GM12874 (cell line): ENCODE data around the gene SUV39H2.

Source experiments
- TF ChIP-seq, protein P1 (sequence below): IDR thresholded peaks from 2 replicates; pipeline ENCODE4 v1.5.1; 2011; ENCODE audit warnings: low read depth, mild to moderate bottlenecking, control low read depth, low read length, moderate library complexity; ENCODE audit not compliant: insufficient read depth

SUV39H2 gene

DNA sequence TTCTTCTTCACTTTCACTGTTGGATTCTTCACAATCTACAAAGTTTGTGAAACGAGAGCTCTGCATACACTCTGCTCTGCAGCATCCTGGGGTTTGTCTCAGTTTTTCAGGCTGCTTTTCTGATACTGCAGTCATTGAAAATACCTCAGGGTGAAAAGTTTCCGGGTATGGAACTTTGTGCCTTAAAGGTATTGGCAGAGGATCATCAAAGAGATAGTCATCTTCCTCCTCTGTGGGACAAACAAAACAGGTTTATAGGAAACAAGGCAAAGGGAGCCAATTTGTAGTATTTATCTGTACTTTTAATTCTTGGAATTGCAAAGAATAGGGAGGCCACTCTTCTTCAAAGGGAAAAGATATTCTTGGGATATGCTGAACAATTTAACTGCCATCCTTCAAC is 30.4 kb downstream of the SUV39H2 start:
- TF ChIP-seq, protein P1, sequence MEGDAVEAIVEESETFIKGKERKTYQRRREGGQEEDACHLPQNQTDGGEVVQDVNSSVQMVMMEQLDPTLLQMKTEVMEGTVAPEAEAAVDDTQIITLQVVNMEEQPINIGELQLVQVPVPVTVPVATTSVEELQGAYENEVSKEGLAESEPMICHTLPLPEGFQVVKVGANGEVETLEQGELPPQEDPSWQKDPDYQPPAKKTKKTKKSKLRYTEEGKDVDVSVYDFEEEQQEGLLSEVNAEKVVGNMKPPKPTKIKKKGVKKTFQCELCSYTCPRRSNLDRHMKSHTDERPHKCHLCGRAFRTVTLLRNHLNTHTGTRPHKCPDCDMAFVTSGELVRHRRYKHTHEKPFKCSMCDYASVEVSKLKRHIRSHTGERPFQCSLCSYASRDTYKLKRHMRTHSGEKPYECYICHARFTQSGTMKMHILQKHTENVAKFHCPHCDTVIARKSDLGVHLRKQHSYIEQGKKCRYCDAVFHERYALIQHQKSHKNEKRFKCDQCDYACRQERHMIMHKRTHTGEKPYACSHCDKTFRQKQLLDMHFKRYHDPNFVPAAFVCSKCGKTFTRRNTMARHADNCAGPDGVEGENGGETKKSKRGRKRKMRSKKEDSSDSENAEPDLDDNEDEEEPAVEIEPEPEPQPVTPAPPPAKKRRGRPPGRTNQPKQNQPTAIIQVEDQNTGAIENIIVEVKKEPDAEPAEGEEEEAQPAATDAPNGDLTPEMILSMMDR: no peak

DNA sequence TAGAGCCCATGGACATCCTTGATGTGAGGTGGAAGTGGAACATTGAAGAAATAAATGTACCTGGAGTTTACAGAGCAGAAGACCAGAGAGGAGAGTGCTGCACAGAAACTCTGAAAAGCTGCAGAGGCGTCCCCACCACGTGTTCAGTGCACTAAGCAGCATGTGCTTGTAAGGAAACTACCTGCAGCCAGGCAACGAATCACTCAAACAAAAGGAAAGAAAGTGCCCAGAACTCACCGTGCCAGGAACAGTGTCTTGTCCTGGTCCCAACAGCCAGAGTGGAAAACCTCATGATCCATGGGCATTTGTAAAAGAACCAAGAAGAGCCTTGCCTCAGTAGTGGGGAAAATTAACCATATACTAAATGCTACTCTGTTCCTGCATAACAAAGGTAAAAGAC is 32.3 kb downstream of the SUV39H2 start:
- TF ChIP-seq, protein P1: no peak

DNA sequence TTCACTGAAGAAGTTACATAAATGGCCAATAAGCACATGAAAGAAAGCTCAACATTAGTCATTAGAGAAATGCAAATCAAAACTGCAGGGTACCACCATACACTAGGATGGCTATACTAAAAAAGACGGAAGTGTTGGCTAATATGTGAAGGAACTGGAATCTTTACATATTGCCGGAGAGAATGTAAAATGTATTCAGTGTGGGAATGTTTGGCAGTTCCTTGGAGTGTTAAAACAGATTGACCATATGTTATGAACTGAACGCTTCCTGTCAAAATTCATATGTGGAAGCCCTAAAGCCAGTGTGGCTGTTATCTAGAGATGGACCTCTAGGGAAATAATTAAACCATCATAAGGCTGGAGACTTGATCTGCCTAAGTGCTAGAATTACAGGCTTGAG is 33.1 kb downstream of the SUV39H2 start:
- TF ChIP-seq, protein P1: no peak

DNA sequence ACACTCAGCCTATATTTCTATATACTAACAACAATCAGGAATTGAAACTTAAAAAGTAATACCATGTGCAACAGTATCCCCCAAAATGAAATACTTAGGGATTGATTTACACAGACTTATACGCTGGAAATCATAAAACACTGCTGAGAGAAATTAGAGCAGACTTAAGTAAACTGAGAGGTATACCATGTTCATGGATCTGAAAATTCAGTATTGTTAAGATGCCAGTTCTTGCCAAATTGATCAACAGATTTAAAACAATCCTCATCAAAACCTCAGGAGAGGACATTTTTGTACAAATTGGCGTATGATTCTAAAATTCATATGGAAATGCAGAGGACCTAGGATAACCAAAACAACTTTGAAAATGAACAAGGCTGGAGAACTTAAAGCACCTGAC is 37.9 kb downstream of the SUV39H2 start:
- TF ChIP-seq, protein P1: no peak

DNA sequence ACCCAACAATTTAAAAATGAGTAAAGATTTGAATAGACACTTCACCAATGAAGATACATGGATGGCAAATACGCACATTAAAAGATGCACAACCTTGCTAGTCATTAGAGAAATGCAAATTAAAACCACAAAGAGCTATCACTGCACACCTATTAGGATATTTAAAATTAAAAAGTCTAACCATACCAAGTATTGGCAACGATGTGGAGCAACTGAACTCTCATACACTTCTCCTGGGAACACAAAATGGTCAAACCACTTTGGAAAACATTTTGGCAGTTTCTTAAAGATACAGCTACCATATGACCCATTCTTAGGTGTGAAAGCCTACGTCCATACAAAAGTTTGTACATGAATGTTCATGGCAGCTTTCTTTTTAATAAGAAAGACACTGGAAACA is 39.2 kb downstream of the SUV39H2 start:
- TF ChIP-seq, protein P1: no peak

DNA sequence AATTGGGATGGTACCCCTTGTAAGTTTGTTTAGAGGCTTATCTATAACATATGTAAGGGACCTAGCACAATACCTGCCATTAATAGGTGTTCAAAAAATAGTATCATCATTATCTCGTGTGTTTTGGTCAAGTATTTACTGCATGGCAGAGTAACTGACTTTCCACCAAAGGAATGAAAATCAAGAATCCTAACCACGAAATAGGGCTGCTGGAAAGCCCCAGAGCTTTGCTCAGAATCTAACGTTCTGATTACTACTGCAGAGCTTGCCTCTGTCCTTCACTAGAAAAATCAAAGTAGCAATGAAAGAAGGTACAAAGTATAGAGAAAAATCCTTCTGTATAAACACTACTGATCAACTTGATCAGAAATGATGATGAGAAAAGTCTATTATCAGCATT is 40.3 kb downstream of the SUV39H2 start:
- TF ChIP-seq, protein P1: no peak

DNA sequence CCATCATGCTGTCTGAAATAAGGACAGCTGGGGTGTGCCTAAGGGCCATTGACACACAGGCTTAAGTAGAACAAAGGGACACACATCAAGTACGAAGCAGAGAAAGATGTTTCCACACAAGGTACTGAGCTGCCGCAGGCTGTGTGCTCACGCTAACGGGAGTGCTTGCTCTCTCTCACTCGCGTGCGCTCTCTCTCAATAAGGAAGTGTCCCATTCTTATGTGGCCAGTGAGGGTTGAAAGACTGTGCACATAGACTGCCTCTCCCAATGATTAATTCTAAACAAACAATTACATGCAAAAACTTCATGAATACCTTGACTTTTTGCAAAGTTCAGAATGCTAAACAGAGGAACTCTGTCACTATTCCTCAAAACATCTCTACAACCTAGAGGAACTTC is 45.3 kb downstream of the SUV39H2 start:
- TF ChIP-seq, protein P1: no peak

DNA sequence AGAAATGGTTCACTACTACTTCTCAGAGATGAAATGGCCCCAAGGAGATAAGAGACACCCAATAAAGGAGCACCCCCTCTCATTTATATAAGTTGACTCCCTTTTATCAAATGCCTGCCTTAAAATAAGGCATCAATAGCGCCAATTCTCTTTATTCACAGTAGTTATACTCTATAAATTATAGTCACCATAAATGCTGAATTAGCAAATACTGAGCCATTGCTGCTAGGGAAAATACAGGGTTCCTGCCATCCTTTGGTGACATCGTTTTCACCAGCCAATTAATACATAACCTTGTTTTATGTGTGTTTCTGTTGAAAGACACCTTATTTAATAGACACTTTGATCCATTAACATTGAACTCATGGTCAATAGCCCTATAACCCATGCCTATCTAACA is 46.6 kb downstream of the SUV39H2 start:
- TF ChIP-seq, protein P1: no peak
